Subcutaneous adipose tissue (tissue), 4 donors: ENCODE measurements around the gene THSD7A. TPM values are rescaled to one million over a fixed set of nuclear protein-coding genes. Genes with fewer than 3 reads are reported as not detected.

ENCODE experiments used
- total RNA-seq, 4 donors: library from RNA; depleted of rRNA; stranded (reverse); fragments of >200 nt; gene quantifications; one replicate each; pipeline ENCODE4 v1.1.0, GENCODE V29; 2016
- TF ChIP-seq, protein P1 (sequence below): fragments of 450-650 bp; IDR thresholded peaks from one replicate; pipeline ENCODE4 v1.5.1; 2016; ENCODE audit warnings: low read depth, mild to moderate bottlenecking, control low read depth, antibody characterized with exemption, moderate library complexity

Gene THSD7A
- total RNA-seq, 4 donors from 2014 or later = 2.0 to 11.1 (median 7.4) TPM

- TF ChIP-seq, protein P1, sequence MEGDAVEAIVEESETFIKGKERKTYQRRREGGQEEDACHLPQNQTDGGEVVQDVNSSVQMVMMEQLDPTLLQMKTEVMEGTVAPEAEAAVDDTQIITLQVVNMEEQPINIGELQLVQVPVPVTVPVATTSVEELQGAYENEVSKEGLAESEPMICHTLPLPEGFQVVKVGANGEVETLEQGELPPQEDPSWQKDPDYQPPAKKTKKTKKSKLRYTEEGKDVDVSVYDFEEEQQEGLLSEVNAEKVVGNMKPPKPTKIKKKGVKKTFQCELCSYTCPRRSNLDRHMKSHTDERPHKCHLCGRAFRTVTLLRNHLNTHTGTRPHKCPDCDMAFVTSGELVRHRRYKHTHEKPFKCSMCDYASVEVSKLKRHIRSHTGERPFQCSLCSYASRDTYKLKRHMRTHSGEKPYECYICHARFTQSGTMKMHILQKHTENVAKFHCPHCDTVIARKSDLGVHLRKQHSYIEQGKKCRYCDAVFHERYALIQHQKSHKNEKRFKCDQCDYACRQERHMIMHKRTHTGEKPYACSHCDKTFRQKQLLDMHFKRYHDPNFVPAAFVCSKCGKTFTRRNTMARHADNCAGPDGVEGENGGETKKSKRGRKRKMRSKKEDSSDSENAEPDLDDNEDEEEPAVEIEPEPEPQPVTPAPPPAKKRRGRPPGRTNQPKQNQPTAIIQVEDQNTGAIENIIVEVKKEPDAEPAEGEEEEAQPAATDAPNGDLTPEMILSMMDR = no peak
These were observed 395.7 kb downstream of the THSD7A start for GRCh38 chr7:11436316-11436715.

DNA sequence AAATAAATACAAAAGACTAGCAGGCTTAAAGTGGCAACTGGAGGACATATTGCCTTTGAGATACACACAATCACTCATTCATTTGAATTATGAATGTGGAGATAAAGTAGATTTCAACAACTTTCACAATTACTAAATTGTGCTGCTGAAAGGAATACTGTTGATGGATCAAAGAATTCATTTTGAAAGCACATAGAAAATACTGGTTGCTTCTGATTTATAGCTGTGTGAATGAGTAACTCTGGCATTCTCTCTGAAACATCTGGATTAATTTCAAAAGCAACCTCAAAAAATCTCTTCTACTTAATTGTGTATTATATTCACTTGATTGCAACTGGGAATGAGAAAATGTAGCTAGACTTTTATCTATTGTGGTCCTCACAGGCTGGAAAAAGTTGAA, 397.6 kb downstream of the THSD7A start:
- TF ChIP-seq, protein P1 = no peak

GRCh38 chr7:11430841-11431240, 401.2 kb downstream of the THSD7A start:
- TF ChIP-seq, protein P1 = no peak

GRCh38 chr7:11430112-11430511, 401.9 kb downstream of the THSD7A start:
- TF ChIP-seq, protein P1 = no peak

DNA sequence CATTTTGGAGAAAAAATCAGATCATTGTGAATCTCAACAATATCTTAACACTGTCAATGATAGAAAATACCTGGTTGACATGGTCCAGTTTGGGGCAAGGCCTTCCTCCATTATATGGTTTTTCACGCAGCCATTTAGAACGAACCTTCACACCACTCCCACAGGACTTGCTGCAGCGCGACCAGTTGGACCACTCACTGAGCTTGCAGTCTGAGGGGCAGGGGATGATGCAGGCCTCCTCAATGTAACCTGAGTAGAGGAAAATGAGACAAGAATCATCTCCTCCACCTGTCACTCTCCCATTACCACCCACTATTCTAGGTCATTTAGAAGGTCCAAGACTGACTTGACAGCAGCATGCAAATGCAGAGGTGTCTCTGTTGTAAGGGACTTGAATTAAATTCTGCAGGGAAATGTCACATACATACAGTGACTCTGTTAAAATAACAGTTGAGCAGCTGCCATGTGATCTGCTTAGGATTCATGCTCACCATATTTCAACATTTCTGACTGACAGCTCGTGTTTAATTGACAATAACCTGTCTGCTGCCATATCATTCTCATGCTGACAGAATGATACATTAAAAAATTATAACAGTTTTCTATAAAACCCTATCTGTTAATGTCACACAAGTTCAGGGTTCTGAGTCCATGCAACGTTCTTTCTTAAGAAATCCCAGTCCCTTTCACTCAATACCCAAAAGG, 403.0 kb downstream of the THSD7A start:
- TF ChIP-seq, protein P1 = no peak

DNA sequence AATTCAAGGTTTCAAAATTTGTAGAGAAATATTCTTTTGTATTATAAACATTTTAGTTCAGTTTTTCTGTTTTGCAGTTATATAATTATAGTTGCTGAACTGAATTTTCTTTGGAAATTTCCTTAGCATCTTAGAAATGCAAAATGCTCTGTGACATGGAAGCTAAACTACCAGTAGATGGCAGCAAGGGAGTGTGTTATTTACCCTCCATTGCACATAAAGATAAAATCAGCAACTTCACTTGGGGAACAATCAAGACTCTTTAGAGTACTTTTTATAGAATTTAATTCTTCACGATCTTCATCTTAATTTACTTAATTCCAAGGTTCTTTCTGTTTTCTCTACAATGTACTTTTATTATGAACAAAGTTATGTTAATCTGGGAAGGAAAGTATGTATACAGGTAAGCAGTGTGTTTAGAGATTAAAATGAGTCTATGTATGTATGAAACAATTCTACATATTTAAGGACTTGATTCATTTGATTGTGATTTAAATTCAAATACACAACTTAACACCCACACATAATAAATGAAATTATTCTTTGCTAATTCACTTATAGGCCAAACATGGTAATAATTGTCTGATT, 404.2 kb downstream of the THSD7A start:
- TF ChIP-seq, protein P1 = no peak

GRCh38 chr7:11424006-11424405, 408.0 kb downstream of the THSD7A start:
- TF ChIP-seq, protein P1 = no peak
